Activated CD4-positive, alpha-beta T cell treated with anti-CD3 and anti-CD28 coated beads, Interleukin-2, amount 50 U/mL, for 48 hours (primary cell): ENCODE data around the gene TMEM270.
A peak's percentile ranks its signal among the peaks of the same experiment; 100 is the strongest.
"Not testable (repeated sequence)": the region's sequence is repeated elsewhere in the genome, so short reads cannot be mapped to it uniquely, and the experiment has no call there.

Experiments used
- DNase-seq, 2 experiments: peaks; one replicate each; pipeline ENCODE4 v3.0.0-alpha.2; 2020

The TMEM270 gene

GRCh38 chr7:73860859-73861258 is at the start of gene TMEM270:
TSS of gene TMEM270 (plus strand) at chr7:73861159. CDS start at chr7:73861195, 36 bp downstream.
- DNase-seq: no peak

- DNase-seq: peak; percentile 68 to 74
These were observed 49.2 kb upstream of the TMEM270 start for GRCh38 chr7:73811760-73812168.

GRCh38 chr7:73812996-73813395 is 48.0 kb upstream of the TMEM270 start:
- no peak for DNase-seq

- DNase-seq: no peak
These were observed 45.5 kb upstream of the TMEM270 start for GRCh38 chr7:73815436-73815835.

GRCh38 chr7:73817121-73817520 is 43.8 kb upstream of the TMEM270 start:
- DNase-seq: no peak

GRCh38 chr7:73820013-73820412 is 40.9 kb upstream of the TMEM270 start:
- DNase-seq: no peak

GRCh38 chr7:73821597-73822285 is 39.2 kb upstream of the TMEM270 start:
- not testable (repeated sequence) for DNase-seq

- no peak for DNase-seq
These were observed 38.4 kb upstream of the TMEM270 start for GRCh38 chr7:73822319-73823173.

GRCh38 chr7:73823257-73823656 is 37.7 kb upstream of the TMEM270 start:
- DNase-seq: no peak

GRCh38 chr7:73823873-73824592 is 36.9 kb upstream of the TMEM270 start:
- no peak for DNase-seq

GRCh38 chr7:73824986-73825385 is 36.0 kb upstream of the TMEM270 start:
- no peak for DNase-seq

GRCh38 chr7:73827567-73828106 is 33.3 kb upstream of the TMEM270 start:
- DNase-seq: no peak

- peak; percentile 7 to 25 for DNase-seq
These were observed 32.7 kb upstream of the TMEM270 start for GRCh38 chr7:73828107-73828803.

- DNase-seq: no peak
These were observed 32.0 kb upstream of the TMEM270 start for GRCh38 chr7:73828972-73829371.

GRCh38 chr7:73829505-73829904 is 31.5 kb upstream of the TMEM270 start:
- no peak for DNase-seq

GRCh38 chr7:73829921-73830680 is 30.9 kb upstream of the TMEM270 start:
- no peak for DNase-seq

- DNase-seq: no peak
These were observed 30.0 kb upstream of the TMEM270 start, which contains the start of gene CLDN4 for GRCh38 chr7:73830681-73831583. TSS of gene CLDN4 (plus strand) at chr7:73830996. CDS start at chr7:73831202, 206 bp downstream.

GRCh38 chr7:73831584-73831833 is 29.4 kb upstream of the TMEM270 start:
- DNase-seq: no peak

GRCh38 chr7:73831834-73832651 is 28.9 kb upstream of the TMEM270 start:
- DNase-seq: no peak

- no peak for DNase-seq
These were observed 28.2 kb upstream of the TMEM270 start for GRCh38 chr7:73832806-73833205.
